ENCODE data around the gene DMAP1. TPM values are rescaled to one million over a fixed set of nuclear protein-coding genes. Genes with fewer than 3 reads are reported as not detected.

DMAP1 gene
- total and polyA plus RNA-seq, 7 donors = 23.6 to 67.0 (median 35.3) TPM

GRCh38 chr1:44266400-44267344 is 53.4 kb downstream of the DMAP1 start:
- H3K4me1 ChIP-seq = peaks cover 0 to 11% (median 9%) of the 10 kb centered on the region in 4 donors
- WGBS, 2 donors = 18 to 73% methylated on average over 6 of the region's 6 CpGs
- TF ChIP-seq EP300 (IDR thresholded peaks at IDR 0.05) = no peak
- TF ChIP-seq POLR2A (IDR thresholded peaks at IDR 0.05) = no peak
- TF ChIP-seq POLR2AphosphoS5 (IDR thresholded peaks at IDR 0.05) = no peak
- TF ChIP-seq CTCF (IDR thresholded peaks at IDR 0.05) = no peak

GRCh38 chr1:44267438-44267837 is 54.2 kb downstream of the DMAP1 start:
- intact Hi-C loops (cut with DNase I) = no loop called here
- no peak for DNase-seq
- H3K27ac ChIP-seq = no peak overlapping the region
- no peaks in the 10 kb centered on the region for H3K27me3 ChIP-seq
- H3K36me3 ChIP-seq = no peaks in the 10 kb centered on the region
- TF ChIP-seq EP300 (IDR thresholded peaks at IDR 0.05) = no peak
- no peak for TF ChIP-seq POLR2A (IDR thresholded peaks at IDR 0.05)
- TF ChIP-seq CTCF (IDR thresholded peaks at IDR 0.05) = no peak
- WGBS, 2 donors = 17 to 75% methylated on average over 5 of the region's 5 CpGs
- H3K9me3 ChIP-seq = no peaks in the 10 kb centered on the region
- H3K4me3 ChIP-seq = no peak overlapping the region
- peaks cover 0 to 12% (median 9%) of the 10 kb centered on the region in 4 donors for H3K4me1 ChIP-seq

More at GRCh38 chr1:44266400-44267344, 53.4 kb downstream of the DMAP1 start:
- Histone ChIP-seq H3K4me3 (no peak overlapping the region), H3K27ac (no peak overlapping the region), H3K27me3 (no peaks in the 10 kb centered on the region), H3K36me3 (no peaks in the 10 kb centered on the region), H3K9me3 (no peaks in the 10 kb centered on the region)
- intact Hi-C loops (cut with DNase I) = no loop called here
- no peak for DNase-seq

GRCh38 chr1:44268054-44268453 is 54.8 kb downstream of the DMAP1 start:
- WGBS, 2 donors = 74 to 97% methylated on average over 1 of the region's 1 CpG
- no peaks in the 10 kb centered on the region for H3K36me3 ChIP-seq
- no peak for TF ChIP-seq POLR2AphosphoS5 (IDR thresholded peaks at IDR 0.05)
- TF ChIP-seq CTCF (IDR thresholded peaks at IDR 0.05) = no peak
- TF ChIP-seq EP300 (IDR thresholded peaks at IDR 0.05) = no peak
- no peak for TF ChIP-seq POLR2A (IDR thresholded peaks at IDR 0.05)
- H3K9me3 ChIP-seq = no peaks in the 10 kb centered on the region
- intact Hi-C loops (cut with DNase I) = no loop called here
- no peak overlapping the region for H3K4me3 ChIP-seq
- no peak overlapping the region for H3K27ac ChIP-seq
- H3K27me3 ChIP-seq = no peaks in the 10 kb centered on the region
- DNase-seq = no peak
- peaks cover 0 to 12% (median 9%) of the 10 kb centered on the region in 4 donors for H3K4me1 ChIP-seq

Small RNAs within 50 kb of the gene (small RNA-seq; reads per million reads assigned to genes)
- gene AL035417.1 = 0 reads per million in 3 donors

Other genes starting within 250 kb of the DMAP1 start
- gene DPH2, start 243.5 kb upstream of the DMAP1 start, total RNA-seq = 10 to 100 TPM; 10.7 to 37.2 (median 12.8) TPM
- 10 to 100 TPM; 10.8 to 31.3 (median 11.3) TPM for gene DPH2, start 243.5 kb upstream of the DMAP1 start, polyA plus RNA-seq
- gene ATP6V0B, start 238.5 kb upstream of the DMAP1 start, total RNA-seq = 100 to 1,000 TPM in 3 of 4 donors, 10 to 100 TPM in 1; 67.9 to 152 (median 128) TPM
- gene ATP6V0B, start 238.5 kb upstream of the DMAP1 start, polyA plus RNA-seq = 100 to 1,000 TPM; 108 to 286 (median 129) TPM
- gene B4GALT2, start 234.3 kb upstream of the DMAP1 start, total RNA-seq = 10 to 100 TPM; 30.1 to 55.9 (median 51.1) TPM
- 10 to 100 TPM; 14.8 to 32.0 (median 26.4) TPM for gene B4GALT2, start 234.3 kb upstream of the DMAP1 start, polyA plus RNA-seq
- 1 to 10 TPM; 2.7 to 6.6 (median 3.9) TPM for gene CCDC24, start 221.9 kb upstream of the DMAP1 start, total RNA-seq
- gene CCDC24, start 221.9 kb upstream of the DMAP1 start, polyA plus RNA-seq = 10 to 100 TPM; 16.7 to 19.2 (median 19.2) TPM
- 10 to 100 TPM in 2 of 4 donors, 1 to 10 TPM in 2; 5.4 to 16.6 (median 9.3) TPM for gene SLC6A9, start 182.0 kb upstream of the DMAP1 start, total RNA-seq
- 10 to 100 TPM in 1 of 3 donors, 1 to 10 TPM in 2; 2.4 to 24.5 (median 4.4) TPM for gene SLC6A9, start 182.0 kb upstream of the DMAP1 start, polyA plus RNA-seq
- gene KLF17, start 94.7 kb upstream of the DMAP1 start, total RNA-seq = under 1 TPM in 3 of 4 donors, not detected in 1; 0.16 to 0.68 (median 0.28) TPM
- gene KLF17, start 94.7 kb upstream of the DMAP1 start, polyA plus RNA-seq = not detected
- gene KLF18, start 71.8 kb upstream of the DMAP1 start, total RNA-seq = not detected
- gene KLF18, start 71.8 kb upstream of the DMAP1 start, polyA plus RNA-seq = under 1 TPM in 1 of 3 donors, not detected in 2; under 0.01 TPM
- gene ERI3, start 141.8 kb downstream of the DMAP1 start, total RNA-seq = 10 to 100 TPM; 33.2 to 50.4 (median 39.8) TPM
- gene ERI3, start 141.8 kb downstream of the DMAP1 start, polyA plus RNA-seq = 10 to 100 TPM; 25.6 to 88.3 (median 69.6) TPM
- gene RNF220, start 191.8 kb downstream of the DMAP1 start, total RNA-seq = 100 to 1,000 TPM in 3 of 4 donors, 10 to 100 TPM in 1; 82.8 to 122 (median 114) TPM
- 10 to 100 TPM; 49.5 to 80.6 (median 56.5) TPM for gene RNF220, start 191.8 kb downstream of the DMAP1 start, polyA plus RNA-seq